Measurements from ENCODE around the gene OXTR.
"Not testable (repeated sequence)": the region's sequence is repeated elsewhere in the genome, so short reads cannot be mapped to it uniquely, and the experiment has no call there.

OXTR gene

GRCh38 chr3:8741581-8742261 lies 27.7 kb downstream of the OXTR start:
- peak; percentile 30 for DNase-seq (ENCODE audit: low read depth, low spot score)

GRCh38 chr3:8739757-8740504 lies 29.5 kb downstream of the OXTR start:
- DNase-seq (ENCODE audit: low read depth, low spot score) = no peak

- no peak for DNase-seq (ENCODE audit: low read depth, low spot score)
These were observed 30.8 kb downstream of the OXTR start for GRCh38 chr3:8738639-8739038.

GRCh38 chr3:8737823-8738222 lies 31.6 kb downstream of the OXTR start:
- DNase-seq (ENCODE audit: low read depth, low spot score) = no peak

GRCh38 chr3:8737301-8737700 lies 32.1 kb downstream of the OXTR start:
- DNase-seq (ENCODE audit: low read depth, low spot score) = no peak

- DNase-seq (ENCODE audit: low read depth, low spot score) = no peak
These were observed 33.0 kb downstream of the OXTR start for GRCh38 chr3:8736436-8736835.

GRCh38 chr3:8734908-8735307 lies 34.5 kb downstream of the OXTR start:
- no peak for DNase-seq (ENCODE audit: low read depth, low spot score)

- no peak for DNase-seq (ENCODE audit: low read depth, low spot score)
These were observed 35.1 kb downstream of the OXTR start for GRCh38 chr3:8734137-8734878.

GRCh38 chr3:8733332-8734094 lies 35.9 kb downstream of the OXTR start, which contains the start of gene CAV3:
Gene CAV3, plus strand, starts transcription at chr3:8733802. Its CDS starts 75 bp downstream, at chr3:8733877.
- no peak for DNase-seq (ENCODE audit: low read depth, low spot score)

- no peak for DNase-seq (ENCODE audit: low read depth, low spot score)
These were observed 37.0 kb downstream of the OXTR start for GRCh38 chr3:8732413-8732812.

GRCh38 chr3:8730656-8731055 lies 38.8 kb downstream of the OXTR start:
- DNase-seq (ENCODE audit: low read depth, low spot score) = no peak

- DNase-seq (ENCODE audit: low read depth, low spot score) = no peak
These were observed 39.9 kb downstream of the OXTR start for GRCh38 chr3:8729479-8729878.

- DNase-seq (ENCODE audit: low read depth, low spot score) = no peak
These were observed 41.6 kb downstream of the OXTR start for GRCh38 chr3:8727605-8728512.

- DNase-seq (ENCODE audit: low read depth, low spot score) = no peak
These were observed 45.2 kb downstream of the OXTR start for GRCh38 chr3:8724108-8724752.

- DNase-seq (ENCODE audit: low read depth, low spot score) = no peak
These were observed 45.8 kb downstream of the OXTR start for GRCh38 chr3:8723612-8724011.

- no peak for DNase-seq (ENCODE audit: low read depth, low spot score)
These were observed 46.6 kb downstream of the OXTR start for GRCh38 chr3:8722808-8723207.

- DNase-seq (ENCODE audit: low read depth, low spot score) = not testable (repeated sequence)
These were observed 53.7 kb downstream of the OXTR start for GRCh38 chr3:8715757-8716156.

- no peak for DNase-seq (ENCODE audit: low read depth, low spot score)
These were observed 55.3 kb downstream of the OXTR start for GRCh38 chr3:8713901-8714759.

GRCh38 chr3:8712908-8713255 lies 56.5 kb downstream of the OXTR start:
- no peak for DNase-seq (ENCODE audit: low read depth, low spot score)
